ENCODE measurements around the gene FNIP2. TPM values are rescaled to one million over a fixed set of nuclear protein-coding genes. Genes with fewer than 3 reads are reported as not detected.

Gene FNIP2
- total and polyA plus RNA-seq, 10 of the 15 experiments (the other 5 are each of a cell fraction or from before 2014, with no cell fraction given), result 0.03 to 0.38 (median 0.15) TPM

GRCh38 chr4:158785718-158786117, 16.9 kb downstream of the FNIP2 start:
- no peak for TF ChIP-seq FOXK2 (IDR thresholded peaks at IDR 0.05)
- no peak for TF ChIP-seq BCL3 (IDR thresholded peaks at IDR 0.05; ENCODE audit: borderline replicate concordance, insufficient read depth, low read depth, low read length, poor library complexity, severe bottlenecking)
- H3K4me3 ChIP-seq, result no peak overlapping the region
- ATAC-seq (no peak), FAIRE-seq (no peak), DNase-seq (ENCODE audit: low read depth, low spot score) (no peak)
- ChIA-PET POLR2A (interaction anchor here (1.0 to 1.1 kb wide), 2 partner anchors 11 to 16 kb away, joined by 3 to 4 read pairs; no protein-coding TSS in a partner anchor), CTCF (interaction anchor here (1.0 to 2.7 kb wide), 4 partner anchors 10 to 66 kb away, joined by 3 to 14 read pairs (median 9); no protein-coding TSS in a partner anchor), SMC1A (ENCODE audit: uncharacterized antibody, unreplicated experiment) (interaction anchor here (0.7 to 14.1 kb wide), 3 partner anchors 16 to 36 kb away, joined by 3 to 291 read pairs (median 5); no protein-coding TSS in a partner anchor), RAD21 (ENCODE audit: unreplicated experiment) (interaction anchor here (1.7 to 4.6 kb wide), 2 partner anchors 20 to 25 kb away, joined by 6 to 29 read pairs; no protein-coding TSS in a partner anchor)
- peaks cover 12% of the 10 kb centered on the region for H3K79me2 ChIP-seq (ENCODE audit: control insufficient read depth, insufficient read depth, low read length)
- peak overlapping the region; percentile 22; the same call in 1 of the 2 replicates for H3K27ac ChIP-seq (ENCODE audit: control insufficient read depth, insufficient read depth)
- WGBS (ENCODE audit: insufficient coverage, insufficient replicate concordance, low lambda C conversion rate, missing lambda C conversion rate), result 5% methylated on average over 1 of the region's 1 CpG
- H3K4me2 ChIP-seq (ENCODE audit: control insufficient read depth, insufficient read depth), result no peak overlapping the region; the same call in 1 of the 2 replicates
- H3K4me1 ChIP-seq (ENCODE audit: control insufficient read depth, insufficient read depth, low read length), result no peaks in the 10 kb centered on the region
- no peaks in the 10 kb centered on the region for H4K20me1 ChIP-seq (ENCODE audit: control insufficient read depth, insufficient read depth)
- BruUV-seq (replicated peaks), result no TSS peak
- in situ Hi-C loops (cut with MboI), result no loop called here
- no peaks in the 10 kb centered on the region for H3K36me3 ChIP-seq (ENCODE audit: control insufficient read depth in 2 of 2, insufficient read depth in 2 of 2, low read length in 1 of 2)
- H3K27me3 ChIP-seq (replicated peaks in 1 of 2; ENCODE audit: control insufficient read depth in 2 of 2, insufficient read depth in 2 of 2, low read length in 1 of 2), result no peaks in the 10 kb centered on the region
- no peak overlapping the region for H3K9ac ChIP-seq (ENCODE audit: control insufficient read depth, insufficient read depth, low read length)
- H2AFZ ChIP-seq (ENCODE audit: control insufficient read depth, low read depth, low read length), result no peak overlapping the region
- intact Hi-C loops (cut with micrococcal nuclease; ENCODE audit: unreplicated experiment), result no loop called here
- H3K9me3 ChIP-seq (replicated peaks; ENCODE audit: control insufficient read depth, insufficient read depth, low read length), result no peaks in the 10 kb centered on the region

- H3K4me1 ChIP-seq (ENCODE audit: control insufficient read depth, insufficient read depth, low read length), result no peaks in the 10 kb centered on the region
- TF ChIP-seq ZNF687 (IDR thresholded peaks at IDR 0.05) (no peak), JUND (IDR thresholded peaks at IDR 0.05; ENCODE audit: low read depth, low read length) (no peak), EED (IDR thresholded peaks at IDR 0.05; ENCODE audit: low read depth) (no peak), IKZF1 (conservative IDR thresholded peaks at IDR 0.05) (no peak), SUZ12 (IDR thresholded peaks at IDR 0.05; ENCODE audit: unreplicated experiment) (no peak)
These were observed 17.3 kb downstream of the FNIP2 start for GRCh38 chr4:158786121-158786601.

More at GRCh38 chr4:158786121-158786601, 17.3 kb downstream of the FNIP2 start:
- ChIA-PET RAD21 (ENCODE audit: unreplicated experiment) (interaction anchor here (1.0 to 4.6 kb wide), 6 partner anchors 17 to 65 kb away, joined by 5 to 29 read pairs (median 6); partner anchors contain the start of gene FNIP2), POLR2A (interaction anchor here (1.0 to 2.6 kb wide), 3 partner anchors 11 to 16 kb away, joined by 3 to 9 read pairs (median 4); no protein-coding TSS in a partner anchor), SMC1A (ENCODE audit: uncharacterized antibody, unreplicated experiment) (interaction anchor here (0.7 to 14.1 kb wide), 8 partner anchors 9 to 76 kb away, joined by 3 to 291 read pairs (median 6); no protein-coding TSS in a partner anchor), CTCF (interaction anchor here (0.9 to 2.7 kb wide), 6 partner anchors 13 to 65 kb away, joined by 3 to 14 read pairs (median 7); no protein-coding TSS in a partner anchor)
- no peak for DNase-seq (ENCODE audit: low read depth, low spot score)
- no peak overlapping the region for H3K4me3 ChIP-seq
- no peaks in the 10 kb centered on the region for H4K20me1 ChIP-seq (ENCODE audit: control insufficient read depth, insufficient read depth)
- no peaks in the 10 kb centered on the region for H3K27me3 ChIP-seq (replicated peaks in 1 of 2; ENCODE audit: control insufficient read depth in 2 of 2, insufficient read depth in 2 of 2, low read length in 1 of 2)
- H3K9ac ChIP-seq (ENCODE audit: control insufficient read depth, insufficient read depth, low read length), result no peak overlapping the region
- H2AFZ ChIP-seq (ENCODE audit: control insufficient read depth, low read depth, low read length), result no peak overlapping the region
- FAIRE-seq, result no peak
- in situ Hi-C loops (cut with MboI) (no loop called here), intact Hi-C loops (cut with micrococcal nuclease; ENCODE audit: unreplicated experiment) (no loop called here)
- H3K27ac ChIP-seq (ENCODE audit: control insufficient read depth, insufficient read depth), result peak overlapping the region; percentile 22; the same call in 1 of the 2 replicates
- peaks cover 12% of the 10 kb centered on the region for H3K79me2 ChIP-seq (ENCODE audit: control insufficient read depth, insufficient read depth, low read length)
- H3K36me3 ChIP-seq (ENCODE audit: control insufficient read depth in 2 of 2, insufficient read depth in 2 of 2, low read length in 1 of 2), result no peaks in the 10 kb centered on the region
- ATAC-seq, result no peak
- H3K9me3 ChIP-seq (replicated peaks; ENCODE audit: control insufficient read depth, insufficient read depth, low read length), result no peaks in the 10 kb centered on the region
- 20% methylated on average over 4 of the region's 4 CpGs for WGBS (ENCODE audit: insufficient coverage, insufficient replicate concordance, low lambda C conversion rate, missing lambda C conversion rate)
- no peak overlapping the region; the same call in 1 of the 2 replicates for H3K4me2 ChIP-seq (ENCODE audit: control insufficient read depth, insufficient read depth)
- no TSS peak for BruUV-seq (replicated peaks)

Data from GM12878 (cell line).